Karpas-422 (cell line): ENCODE data around the gene TMEM183A. TPM values are rescaled to one million over a fixed set of nuclear protein-coding genes. Genes with fewer than 3 reads are reported as not detected.

Experiments used
- DNase-seq: peaks from one replicate; pipeline ENCODE4 v3.0.0-alpha.2; 2015
- H2AFZ ChIP-seq: fragments of 200-600 bp; sonication (generic); 2 replicates; pipeline ENCODE4 v1.6.1; 2014; ENCODE audit warnings: antibody characterized with exemption, low read length, mixed read lengths
- H3K27ac ChIP-seq: fragments of 200-600 bp; sonication (generic); 2 replicates; pipeline ENCODE4 v1.5.1; 2014; ENCODE audit warnings: mild to moderate bottlenecking, low read length, moderate library complexity
- H3K27me3 ChIP-seq: fragments of 200-600 bp; sonication (generic); 2 replicates; pipeline ENCODE4 v1.6.1; 2014; ENCODE audit warnings: low read length, mixed read lengths
- H3K36me3 ChIP-seq: fragments of 200-600 bp; sonication (generic); 2 replicates; pipeline ENCODE4 v1.6.1; 2014; ENCODE audit warnings: low read length, mixed read lengths; ENCODE audit not compliant: insufficient read depth
- H3K4me1 ChIP-seq: fragments of 200-600 bp; sonication (generic); 2 replicates; pipeline ENCODE4 v1.6.1; 2014; ENCODE audit warnings: mild to moderate bottlenecking, low read length, mixed read lengths
- H3K4me2 ChIP-seq: fragments of 200-600 bp; sonication (generic); 2 replicates; pipeline ENCODE4 v1.6.1; 2014; ENCODE audit warnings: low read length, low read depth, mild to moderate bottlenecking; ENCODE audit not compliant: poor library complexity, severe bottlenecking
- H3K4me3 ChIP-seq: fragments of 200-600 bp; sonication (generic); 2 replicates; pipeline ENCODE4 v1.5.1; 2014; ENCODE audit warnings: mild to moderate bottlenecking, antibody characterized with exemption, low read length, mixed read lengths
- H3K79me2 ChIP-seq: fragments of 200-600 bp; sonication (generic); 2 replicates; pipeline ENCODE4 v1.6.1; 2014; ENCODE audit warnings: mild to moderate bottlenecking, low read length, mixed read lengths
- H3K9ac ChIP-seq: fragments of 200-600 bp; sonication (generic); 2 replicates; pipeline ENCODE4 v1.6.0; 2014; ENCODE audit warnings: low read length
- H3K9me2 ChIP-seq: fragments of 200-600 bp; sonication (generic), shearing (Covaris generic); replicated peaks from 2 replicates; pipeline ENCODE4 v1.6.0; 2014; ENCODE audit warnings: mild to moderate bottlenecking, low read length, moderate library complexity; ENCODE audit not compliant: insufficient read depth
- H3K9me3 ChIP-seq: fragments of 300-700, 200-600 bp; sonication (generic); 2 replicates; pipeline ENCODE4 v1.6.1; 2014; ENCODE audit warnings: low read length, mixed read lengths
- H4K20me1 ChIP-seq: fragments of 200-600 bp; sonication (generic); 2 replicates; pipeline ENCODE4 v1.6.1; 2014; ENCODE audit warnings: mild to moderate bottlenecking, antibody characterized with exemption, low read length, low read depth; ENCODE audit not compliant: insufficient read depth
- total RNA-seq: library from RNA; depleted of rRNA; stranded (reverse); fragments of >200 nt; shearing (Covaris generic); gene quantifications from 2 replicates; pipeline ENCODE4 v1.2.3, GENCODE V29; 2014; ENCODE audit warnings: low replicate concordance

The TMEM183A gene
- total RNA-seq, 1 experiment from 2014 or later: 81.0 TPM

DNA sequence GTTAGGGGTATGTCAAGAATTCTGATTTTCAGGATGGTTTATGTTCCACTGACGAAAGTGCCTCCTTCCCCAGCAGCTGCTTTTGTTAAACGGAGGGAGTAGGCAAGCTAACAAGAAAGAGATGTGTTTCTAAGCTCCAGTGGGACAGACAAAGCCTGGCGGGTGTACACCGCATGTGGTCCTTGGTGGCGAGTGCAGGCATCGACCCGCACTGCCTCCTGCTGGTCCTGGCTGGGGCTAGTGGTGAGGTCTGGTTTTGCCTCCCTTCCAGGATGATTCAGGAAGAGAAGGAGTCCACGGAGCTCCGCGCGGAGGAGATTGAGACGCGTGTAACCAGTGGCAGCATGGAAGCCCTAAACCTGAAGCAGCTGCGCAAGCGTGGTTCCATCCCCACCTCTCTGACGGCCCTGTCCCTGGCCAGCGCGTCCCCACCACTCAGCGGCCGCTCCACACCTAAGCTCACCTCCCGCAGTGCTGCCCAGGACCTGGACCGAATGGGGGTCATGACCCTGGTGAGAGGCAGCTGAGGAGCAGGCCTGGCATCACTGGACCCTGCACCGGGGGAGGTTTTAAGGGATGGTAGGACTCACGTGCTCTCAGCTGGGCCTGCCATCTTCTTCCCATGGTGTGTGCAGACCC lies 48.1 kb downstream of the TMEM183A start:
- Histone ChIP-seq H4K20me1 (no peaks in the 10 kb centered on the region), H3K9ac (no peak overlapping the region), H3K27me3 (no peaks in the 10 kb centered on the region), H3K79me2 (no peaks in the 10 kb centered on the region), H2AFZ (no peak overlapping the region), H3K9me3 (no peaks in the 10 kb centered on the region), H3K4me1 (no peaks in the 10 kb centered on the region), H3K4me3 (no peak overlapping the region), H3K27ac (no peak overlapping the region), H3K4me2 (no peak overlapping the region), H3K36me3 (no peaks in the 10 kb centered on the region), H3K9me2 (no peaks in the 10 kb centered on the region)
- no peak for DNase-seq

DNA sequence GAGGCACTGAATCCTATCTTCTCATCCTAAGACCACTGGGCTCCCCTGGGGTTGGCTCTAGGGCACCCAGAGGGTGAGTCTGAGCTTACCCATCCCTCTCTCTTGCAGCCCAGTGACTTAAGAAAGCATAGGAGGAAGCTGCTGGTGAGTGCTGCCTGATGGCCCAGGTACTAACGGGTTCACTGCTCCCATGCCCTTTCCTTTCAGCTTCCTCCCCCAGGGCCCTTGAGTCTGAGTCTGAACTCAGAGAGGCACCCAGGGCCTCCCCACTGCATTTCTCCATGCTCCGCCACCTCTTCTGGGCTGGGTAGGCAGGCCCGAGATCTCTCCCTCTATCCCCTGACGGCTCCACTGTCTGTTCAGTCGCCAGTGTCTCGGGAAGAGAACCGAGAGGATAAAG lies 48.8 kb downstream of the TMEM183A start:
- H3K4me2 ChIP-seq: no peak overlapping the region
- no peak overlapping the region for H3K9ac ChIP-seq
- H4K20me1 ChIP-seq: no peaks in the 10 kb centered on the region
- H3K4me1 ChIP-seq: no peaks in the 10 kb centered on the region
- no peaks in the 10 kb centered on the region for H3K9me3 ChIP-seq
- no peak for DNase-seq
- H3K27ac ChIP-seq: no peak overlapping the region
- no peaks in the 10 kb centered on the region for H3K27me3 ChIP-seq
- no peak overlapping the region for H3K4me3 ChIP-seq
- H3K79me2 ChIP-seq: no peaks in the 10 kb centered on the region
- H3K36me3 ChIP-seq: no peaks in the 10 kb centered on the region
- no peaks in the 10 kb centered on the region for H3K9me2 ChIP-seq
- no peak overlapping the region for H2AFZ ChIP-seq

DNA sequence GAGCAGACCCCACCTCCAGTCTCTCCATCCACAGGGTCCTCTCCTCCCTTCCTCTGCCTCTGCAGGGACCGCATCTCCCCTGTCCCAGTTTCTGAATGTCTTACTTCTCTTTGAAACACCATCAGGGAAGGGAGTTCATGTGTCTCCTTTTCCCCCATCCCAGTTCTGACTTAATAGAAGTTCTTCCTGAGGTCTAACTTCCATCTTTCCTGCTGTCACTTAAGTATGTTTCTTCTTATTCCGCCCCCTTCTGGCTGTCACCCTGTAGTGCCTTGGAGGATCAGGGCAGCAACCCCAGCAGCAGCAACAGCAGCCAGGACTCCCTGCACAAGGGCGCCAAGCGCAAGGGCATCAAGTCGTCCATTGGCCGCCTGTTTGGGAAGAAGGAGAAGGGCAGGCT lies 49.3 kb downstream of the TMEM183A start:
- no peaks in the 10 kb centered on the region for H3K27me3 ChIP-seq
- peak; percentile 50 for DNase-seq
- H3K27ac ChIP-seq: no peak overlapping the region
- H3K9me2 ChIP-seq: no peaks in the 10 kb centered on the region
- no peak overlapping the region for H3K9ac ChIP-seq
- no peaks in the 10 kb centered on the region for H3K79me2 ChIP-seq
- no peaks in the 10 kb centered on the region for H3K4me1 ChIP-seq
- no peaks in the 10 kb centered on the region for H3K36me3 ChIP-seq
- H3K4me3 ChIP-seq: no peak overlapping the region
- no peaks in the 10 kb centered on the region for H4K20me1 ChIP-seq
- no peaks in the 10 kb centered on the region for H3K9me3 ChIP-seq
- H2AFZ ChIP-seq: no peak overlapping the region
- no peak overlapping the region for H3K4me2 ChIP-seq

DNA sequence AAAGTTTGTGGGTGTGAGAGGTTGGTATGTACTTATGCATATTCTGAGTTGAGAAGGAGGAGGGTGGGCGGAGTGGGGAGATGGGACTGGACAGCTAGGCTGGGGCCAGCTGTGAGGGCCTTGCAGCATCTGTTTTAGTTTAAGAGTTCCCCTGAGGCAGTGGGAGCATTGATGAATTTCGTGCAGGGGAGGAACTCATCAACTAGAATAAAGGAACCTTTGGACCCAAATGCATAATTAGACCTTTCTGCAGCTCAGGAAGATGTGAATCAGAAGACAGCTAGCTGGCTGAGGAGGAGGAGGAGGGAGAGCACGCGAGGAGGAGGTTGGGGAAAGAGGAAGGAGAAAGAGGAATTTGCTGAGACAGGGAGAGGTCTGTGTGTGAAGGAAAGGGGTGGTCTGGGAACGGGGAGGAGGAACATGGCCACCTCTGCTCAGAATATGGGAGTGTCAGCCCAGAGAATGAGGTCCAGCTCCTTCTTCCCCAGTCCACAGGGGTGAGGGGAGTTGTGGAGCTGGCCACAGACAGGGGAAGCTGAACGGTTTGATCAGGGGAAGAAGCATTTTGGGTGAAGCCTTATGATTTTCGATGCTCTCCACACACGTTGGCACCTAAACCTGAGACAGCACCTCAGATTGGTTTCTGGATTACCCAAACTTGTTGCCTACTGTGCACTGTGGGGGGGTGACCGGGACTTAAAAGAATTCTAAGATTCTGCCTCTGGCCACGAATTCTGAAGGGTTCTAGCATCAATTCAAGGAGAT lies 50.9 kb downstream of the TMEM183A start:
- Histone ChIP-seq H3K9me2 (no peaks in the 10 kb centered on the region), H3K36me3 (no peaks in the 10 kb centered on the region), H3K79me2 (no peaks in the 10 kb centered on the region), H2AFZ (no peak overlapping the region), H3K4me3 (no peak overlapping the region), H3K27ac (no peak overlapping the region), H3K4me2 (no peak overlapping the region), H3K9ac (no peak overlapping the region), H3K4me1 (no peaks in the 10 kb centered on the region), H3K9me3 (no peaks in the 10 kb centered on the region), H3K27me3 (no peaks in the 10 kb centered on the region), H4K20me1 (no peaks in the 10 kb centered on the region)
- DNase-seq: no peak

DNA sequence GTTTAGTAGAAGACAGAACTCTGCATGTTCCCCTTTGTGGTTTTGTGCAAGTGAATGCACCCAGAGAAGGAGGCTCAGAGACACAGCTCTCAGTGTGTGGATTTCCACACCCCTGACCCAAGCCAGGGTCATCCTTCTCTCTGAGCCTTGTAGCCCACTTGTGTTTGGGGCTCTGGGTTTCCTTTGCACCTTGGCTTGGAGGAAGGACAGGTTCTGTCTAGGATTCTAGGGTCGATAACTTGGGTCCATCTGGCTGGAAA lies 51.4 kb downstream of the TMEM183A start:
- Histone ChIP-seq H3K36me3 (no peaks in the 10 kb centered on the region), H3K79me2 (no peaks in the 10 kb centered on the region), H3K27me3 (no peaks in the 10 kb centered on the region), H3K9ac (no peak overlapping the region), H4K20me1 (no peaks in the 10 kb centered on the region), H3K9me3 (no peaks in the 10 kb centered on the region), H3K4me3 (no peak overlapping the region), H3K4me2 (no peak overlapping the region), H3K4me1 (no peaks in the 10 kb centered on the region), H3K27ac (no peak overlapping the region), H2AFZ (no peak overlapping the region), H3K9me2 (no peaks in the 10 kb centered on the region)
- no peak for DNase-seq

DNA sequence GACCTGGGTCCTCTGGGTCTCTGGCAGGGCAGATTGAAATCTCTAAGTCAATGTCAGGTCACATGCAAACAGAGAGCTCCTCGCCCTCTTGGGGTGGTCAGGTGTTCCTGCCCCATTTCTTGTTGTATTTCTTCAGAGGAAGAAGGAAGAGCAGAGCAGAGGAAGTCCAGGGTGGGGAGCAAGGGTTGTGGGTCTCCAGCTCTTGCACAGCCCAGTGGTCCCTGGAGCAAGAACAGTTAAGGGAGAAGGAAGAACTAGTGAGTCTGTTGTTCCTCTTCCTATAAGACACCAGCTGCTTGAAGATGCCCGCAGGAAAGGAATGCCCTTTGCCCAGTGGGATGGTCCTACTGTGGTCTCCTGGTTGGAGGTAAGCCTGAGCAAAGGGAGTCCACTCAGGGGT lies 52.3 kb downstream of the TMEM183A start:
- no peaks in the 10 kb centered on the region for H3K36me3 ChIP-seq
- H3K4me2 ChIP-seq: no peak overlapping the region
- DNase-seq: no peak
- H3K4me3 ChIP-seq: no peak overlapping the region
- no peaks in the 10 kb centered on the region for H3K27me3 ChIP-seq
- H3K4me1 ChIP-seq: no peaks in the 10 kb centered on the region
- no peak overlapping the region for H2AFZ ChIP-seq
- H3K79me2 ChIP-seq: no peaks in the 10 kb centered on the region
- no peak overlapping the region for H3K9ac ChIP-seq
- H4K20me1 ChIP-seq: no peaks in the 10 kb centered on the region
- H3K9me3 ChIP-seq: no peaks in the 10 kb centered on the region
- no peaks in the 10 kb centered on the region for H3K9me2 ChIP-seq
- no peak overlapping the region for H3K27ac ChIP-seq

DNA sequence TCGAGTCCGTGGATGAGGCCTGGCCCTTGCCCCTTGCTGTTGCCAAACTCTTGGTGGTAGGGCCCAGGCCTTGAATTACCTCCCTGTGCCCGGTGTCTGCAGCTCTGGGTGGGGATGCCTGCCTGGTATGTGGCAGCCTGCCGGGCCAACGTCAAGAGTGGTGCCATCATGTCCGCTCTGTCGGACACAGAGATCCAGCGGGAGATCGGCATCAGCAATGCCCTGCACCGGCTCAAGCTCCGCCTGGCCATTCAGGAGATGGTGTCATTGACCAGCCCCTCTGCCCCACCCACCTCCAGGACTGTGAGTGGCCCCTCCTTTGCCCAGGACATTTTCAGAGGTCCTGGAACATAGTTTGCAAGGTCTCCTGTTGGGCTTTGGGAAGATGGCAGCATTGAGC lies 52.9 kb downstream of the TMEM183A start:
- DNase-seq: no peak
- Histone ChIP-seq H3K4me2 (no peak overlapping the region), H3K27ac (no peak overlapping the region), H3K4me3 (no peak overlapping the region), H3K9me2 (no peaks in the 10 kb centered on the region), H3K9me3 (no peaks in the 10 kb centered on the region), H3K4me1 (no peaks in the 10 kb centered on the region), H3K79me2 (no peaks in the 10 kb centered on the region), H3K36me3 (no peaks in the 10 kb centered on the region), H2AFZ (no peak overlapping the region), H3K9ac (no peak overlapping the region), H3K27me3 (no peaks in the 10 kb centered on the region), H4K20me1 (no peaks in the 10 kb centered on the region)

DNA sequence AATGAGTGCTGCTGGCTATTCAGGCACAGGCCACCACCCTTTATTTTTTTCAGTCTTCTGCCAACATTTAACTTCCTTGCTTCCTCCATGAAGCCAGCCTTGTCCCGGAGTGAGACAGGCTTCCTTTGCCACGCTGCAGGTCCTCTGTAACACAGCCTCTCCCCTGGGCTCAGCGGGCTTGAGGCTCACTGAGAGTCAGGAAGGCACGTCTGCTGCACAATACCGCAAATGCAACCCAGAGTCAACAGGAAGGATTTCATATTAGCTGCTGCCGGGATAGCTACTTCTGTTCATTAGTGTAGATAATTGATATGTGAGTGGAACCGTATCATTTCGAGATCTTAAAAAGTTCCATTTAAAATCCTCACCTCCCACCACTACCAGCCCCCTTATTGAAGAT lies 56.1 kb downstream of the TMEM183A start:
- Histone ChIP-seq H3K4me2 (no peak overlapping the region), H3K9me2 (no peaks in the 10 kb centered on the region), H3K27me3 (no peaks in the 10 kb centered on the region), H3K4me3 (no peak overlapping the region), H3K79me2 (no peaks in the 10 kb centered on the region), H3K9ac (no peak overlapping the region), H3K4me1 (no peaks in the 10 kb centered on the region), H4K20me1 (no peaks in the 10 kb centered on the region), H2AFZ (no peak overlapping the region), H3K27ac (no peak overlapping the region), H3K9me3 (no peaks in the 10 kb centered on the region), H3K36me3 (no peaks in the 10 kb centered on the region)
- DNase-seq: no peak
